IPS-11a (cell line): Measurements from ENCODE around the gene UBE2QL1.

Experiments used
- H3K4me3 ChIP-seq: one replicate; pipeline ENCODE4 v1.5.1; 2013; ENCODE audit warnings: low read depth, low read length, control low read depth

UBE2QL1 gene

DNA sequence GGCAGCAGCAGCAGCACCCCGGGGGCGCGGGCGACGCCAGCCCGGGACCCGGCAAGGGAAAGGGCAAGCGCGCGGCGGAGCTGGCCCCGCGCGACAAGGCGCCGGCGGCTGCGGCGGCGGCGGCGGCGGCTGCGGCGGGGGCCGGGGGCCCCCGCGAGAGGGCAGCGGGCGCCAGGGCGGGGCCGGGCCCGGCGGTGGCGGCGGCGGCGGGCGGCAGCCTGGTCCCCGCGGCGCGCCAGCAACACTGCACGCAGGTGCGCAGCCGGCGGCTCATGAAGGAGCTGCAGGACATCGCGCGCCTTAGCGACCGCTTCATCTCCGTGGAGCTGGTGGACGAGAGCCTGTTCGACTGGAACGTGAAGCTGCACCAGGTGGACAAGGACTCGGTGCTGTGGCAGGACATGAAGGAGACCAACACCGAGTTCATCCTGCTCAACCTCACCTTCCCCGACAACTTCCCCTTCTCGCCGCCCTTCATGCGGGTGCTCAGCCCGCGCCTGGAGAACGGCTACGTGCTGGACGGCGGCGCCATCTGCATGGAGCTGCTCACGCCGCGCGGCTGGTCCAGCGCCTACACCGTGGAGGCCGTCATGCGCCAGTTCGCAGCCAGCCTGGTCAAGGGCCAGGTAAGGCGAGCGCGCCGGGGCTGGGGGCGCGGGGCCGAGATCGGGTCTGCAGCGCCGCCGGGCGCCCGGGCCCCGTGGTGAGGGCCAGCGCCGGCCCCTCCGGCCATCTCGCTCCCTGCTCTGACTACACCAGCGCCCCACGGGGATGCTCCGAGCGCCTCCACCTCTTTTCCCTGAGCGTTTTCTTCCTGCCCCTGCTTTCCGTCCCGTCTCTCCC is at the start of gene UBE2QL1:
Gene UBE2QL1 (plus strand): TSS at position 238 of the 843 bp plus-strand sequence. CDS start 35 bp downstream, at position 273.
- peak within 1 kb of the TSS; percentile 55 for H3K4me3 ChIP-seq

DNA sequence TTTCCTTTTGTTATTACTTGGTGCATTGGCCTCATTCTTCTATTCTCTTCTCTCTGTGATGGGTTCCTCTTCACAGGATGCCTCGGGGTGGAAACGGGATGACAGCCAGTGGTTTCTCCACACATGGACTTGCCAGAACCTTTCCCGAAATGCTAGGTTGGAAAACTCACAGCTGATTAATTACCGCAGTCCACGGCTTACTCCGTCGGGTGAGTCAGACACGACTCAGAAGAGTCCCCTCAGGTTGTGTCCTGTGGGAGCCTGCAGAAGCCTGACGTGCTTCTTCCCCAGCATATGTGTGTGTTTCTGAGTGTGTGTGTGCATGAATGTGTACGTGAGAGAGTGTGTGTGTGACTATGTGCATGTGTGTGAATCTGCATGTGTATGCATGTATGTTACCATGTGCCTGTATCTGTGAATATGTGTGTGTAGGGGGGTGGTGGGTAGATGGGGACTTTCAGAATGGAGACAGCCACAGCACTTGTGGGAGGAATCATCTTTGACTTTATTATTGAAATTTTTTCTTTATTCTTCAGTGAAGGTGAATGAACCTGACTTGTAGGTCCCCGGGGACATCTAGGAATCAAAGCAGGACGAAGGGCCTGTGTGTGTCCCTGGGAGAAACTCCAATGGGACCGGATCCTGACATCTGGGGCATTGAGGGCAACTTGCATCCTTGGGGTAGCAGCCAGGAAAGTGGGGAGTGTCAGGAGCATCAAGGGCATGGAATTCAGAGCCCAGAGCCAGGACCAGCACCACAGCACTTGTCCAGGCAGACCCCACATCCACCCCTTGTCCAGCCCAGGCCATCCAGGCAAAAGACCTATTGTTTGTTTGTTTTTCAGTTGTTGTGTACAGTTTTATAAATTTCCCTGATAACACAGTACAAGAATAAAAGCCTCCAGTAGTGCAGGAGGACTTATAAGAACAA is 48.4 kb upstream of the UBE2QL1 start:
- no peak overlapping the region for H3K4me3 ChIP-seq

- H3K4me3 ChIP-seq = no peak overlapping the region
These were observed 47.2 kb upstream of the UBE2QL1 start for GRCh38 chr5:6401410-6401809.

GRCh38 chr5:6402939-6403338 is 45.7 kb upstream of the UBE2QL1 start:
- no peak overlapping the region for H3K4me3 ChIP-seq

- H3K4me3 ChIP-seq = no peak overlapping the region
These were observed 45.2 kb upstream of the UBE2QL1 start for GRCh38 chr5:6403416-6403815.

GRCh38 chr5:6404129-6404528 is 44.5 kb upstream of the UBE2QL1 start:
- H3K4me3 ChIP-seq = no peak overlapping the region

DNA sequence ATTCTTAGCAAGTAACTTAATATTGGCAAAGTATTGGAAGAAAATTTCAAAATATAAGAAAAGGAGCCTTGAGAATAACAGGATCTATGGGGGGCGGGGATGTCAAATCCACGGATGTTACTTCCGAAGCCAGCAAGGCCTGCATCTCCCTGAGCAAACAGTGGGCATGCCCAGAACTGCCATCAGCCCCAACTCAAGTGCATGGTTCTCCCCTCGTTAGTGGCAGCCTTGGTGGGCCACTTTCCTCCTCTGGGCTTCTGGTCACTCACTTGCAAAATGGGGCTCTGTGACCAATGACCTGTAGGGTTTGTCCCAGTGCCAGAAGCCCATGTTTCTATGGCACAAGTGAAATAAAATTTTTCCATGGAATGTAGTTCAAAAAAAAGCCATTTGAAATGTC is 43.1 kb upstream of the UBE2QL1 start:
- H3K4me3 ChIP-seq = no peak overlapping the region

GRCh38 chr5:6407558-6408259 is 41.0 kb upstream of the UBE2QL1 start:
- no peak overlapping the region for H3K4me3 ChIP-seq

GRCh38 chr5:6408260-6408596 is 40.4 kb upstream of the UBE2QL1 start:
- no peak overlapping the region for H3K4me3 ChIP-seq

DNA sequence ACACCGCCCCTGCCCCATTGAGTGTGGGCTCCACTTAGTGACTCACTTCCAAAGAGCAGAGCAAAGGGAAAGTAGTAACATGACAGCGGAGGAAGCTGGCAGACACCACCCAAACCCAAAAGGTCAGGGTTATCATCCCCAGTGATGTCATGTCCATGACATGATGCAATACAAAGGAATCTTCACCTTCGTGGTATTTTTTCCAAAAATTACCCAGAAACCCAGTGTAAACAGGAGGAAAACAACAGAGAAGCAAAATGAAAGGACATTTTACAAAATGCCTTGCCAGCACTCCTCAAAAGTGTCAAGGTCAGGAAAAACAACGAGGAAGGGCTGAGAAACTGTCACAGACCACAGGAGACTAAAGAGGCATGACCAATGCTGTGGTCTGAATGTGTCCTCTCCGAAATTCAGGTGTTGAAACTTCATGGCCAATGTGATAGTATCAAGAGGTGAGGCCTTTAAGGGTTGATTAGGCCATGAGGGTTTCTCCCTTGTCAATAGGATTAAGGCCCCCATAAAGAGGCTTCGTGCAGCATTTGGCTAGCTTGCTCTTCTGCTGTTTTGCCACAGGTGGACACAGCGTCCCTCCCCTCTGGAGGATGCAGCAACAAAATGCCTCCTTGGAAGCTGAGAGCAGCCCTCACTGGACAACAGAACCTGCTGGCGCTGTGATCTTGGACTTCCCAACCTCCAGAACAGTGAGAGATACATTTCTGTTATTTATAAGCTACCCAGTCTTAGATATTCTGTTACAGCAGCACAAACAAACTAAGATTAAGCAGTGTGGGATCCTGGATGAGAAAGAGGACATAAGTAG is 39.8 kb upstream of the UBE2QL1 start:
- no peak overlapping the region for H3K4me3 ChIP-seq

GRCh38 chr5:6410421-6410820 is 38.2 kb upstream of the UBE2QL1 start:
- no peak overlapping the region for H3K4me3 ChIP-seq

DNA sequence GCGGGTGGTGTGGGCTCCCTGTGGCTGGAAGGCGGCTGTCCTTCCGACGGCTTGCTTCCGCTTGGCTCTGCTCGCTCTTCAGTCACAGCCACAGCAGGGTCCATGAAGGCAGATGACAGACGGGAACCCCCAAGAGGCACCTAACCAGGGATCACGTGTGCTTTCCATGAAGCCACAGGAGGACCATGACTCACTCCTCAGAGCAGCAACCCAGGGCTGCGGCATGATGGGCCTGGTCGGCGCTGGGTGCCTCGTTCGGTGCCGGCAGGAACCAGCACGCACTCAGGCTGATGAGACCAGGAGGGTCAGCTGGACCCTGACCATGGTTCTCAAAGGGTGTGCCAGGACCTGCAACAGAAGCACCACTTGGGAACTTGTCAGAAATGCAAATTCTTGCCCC is 37.5 kb upstream of the UBE2QL1 start:
- H3K4me3 ChIP-seq = no peak overlapping the region

DNA sequence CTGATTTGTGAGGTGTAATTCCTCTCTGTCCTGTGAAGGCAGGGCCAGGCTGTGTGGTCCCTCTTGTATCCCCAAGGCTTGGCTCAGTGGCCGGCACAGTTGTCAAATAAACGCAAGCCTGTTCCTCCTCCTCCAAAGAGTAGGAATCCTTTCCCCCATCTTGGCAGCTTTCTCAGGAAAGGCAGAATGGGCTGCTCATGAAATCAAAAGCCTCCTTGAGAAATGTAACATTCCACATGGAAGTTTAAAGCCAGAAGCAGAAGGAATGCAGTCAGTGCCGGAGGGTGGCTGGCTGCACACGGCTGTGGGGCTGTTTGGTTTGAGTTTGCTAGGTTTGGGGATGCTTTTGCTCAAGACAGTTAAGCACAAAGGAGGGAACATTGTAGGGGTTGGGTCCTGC is 35.8 kb upstream of the UBE2QL1 start:
- no peak overlapping the region for H3K4me3 ChIP-seq

GRCh38 chr5:6417657-6418056 is 31.0 kb upstream of the UBE2QL1 start:
- no peak overlapping the region for H3K4me3 ChIP-seq

GRCh38 chr5:6418679-6419276 is 29.9 kb upstream of the UBE2QL1 start:
- H3K4me3 ChIP-seq = no peak overlapping the region

- H3K4me3 ChIP-seq = no peak overlapping the region
These were observed 29.3 kb upstream of the UBE2QL1 start for GRCh38 chr5:6419340-6419852.

- H3K4me3 ChIP-seq = no peak overlapping the region
These were observed 25.1 kb upstream of the UBE2QL1 start for GRCh38 chr5:6423327-6424109.

DNA sequence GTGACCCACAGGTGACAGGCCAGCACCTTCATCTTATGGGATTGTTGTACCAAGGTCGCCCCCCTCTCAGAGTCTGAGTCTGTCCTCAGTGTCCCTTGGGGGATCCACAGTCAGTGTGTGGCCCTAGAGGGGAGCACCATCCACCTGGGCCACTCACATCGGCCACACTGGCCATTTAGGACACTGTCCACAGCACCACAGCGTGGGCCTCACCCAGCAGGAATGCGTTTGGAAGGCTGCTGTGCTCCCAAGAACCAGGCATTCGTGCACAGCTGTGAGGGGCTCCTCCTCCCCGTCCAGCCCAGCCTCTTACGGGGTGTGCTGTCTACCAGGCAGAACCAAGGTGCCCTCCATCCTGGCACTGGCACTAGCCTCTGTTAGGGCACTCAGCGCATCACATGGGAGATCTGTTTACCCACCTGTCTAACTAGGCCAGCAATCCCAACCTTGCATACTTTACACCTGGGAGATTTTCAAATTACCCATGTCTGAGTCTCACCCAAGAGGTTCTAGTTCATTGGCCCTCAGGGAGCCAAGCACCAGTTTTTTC is 24.5 kb upstream of the UBE2QL1 start:
- H3K4me3 ChIP-seq = no peak overlapping the region

- no peak overlapping the region for H3K4me3 ChIP-seq
These were observed 24.0 kb upstream of the UBE2QL1 start for GRCh38 chr5:6424700-6425099.
